ENCODE measurements around the gene SF3B5.
"Not testable (repeated sequence)": the region's sequence is repeated elsewhere in the genome, so short reads cannot be mapped to it uniquely, and the experiment has no call there.

The SF3B5 gene

DNA sequence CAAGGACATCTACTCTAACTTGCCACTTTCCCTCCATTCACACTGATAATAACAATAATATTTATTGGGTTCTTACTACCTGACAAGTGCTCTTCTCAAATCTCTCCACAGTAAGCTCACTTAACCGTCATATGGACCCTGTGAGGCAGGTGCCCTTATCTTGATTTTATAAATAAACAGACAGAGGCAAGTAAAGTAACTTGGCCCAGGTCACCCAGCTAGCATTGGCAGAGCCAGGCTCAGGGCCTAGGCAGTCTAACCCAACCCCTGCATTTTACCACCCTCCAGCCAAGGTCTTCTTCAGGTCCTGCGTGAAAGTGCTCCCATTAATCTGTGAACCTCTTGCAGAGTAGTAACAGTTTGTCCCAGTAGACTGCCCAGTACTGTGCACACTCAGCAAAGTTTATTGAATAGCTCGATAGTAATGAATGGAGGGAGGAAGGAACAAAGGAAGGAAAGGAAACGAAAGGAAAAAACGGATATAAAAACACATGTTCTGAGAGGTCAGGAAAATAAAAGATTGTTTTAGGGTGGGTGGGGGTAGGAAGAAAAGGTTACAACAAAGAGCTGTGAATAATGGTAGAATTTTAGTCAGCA, 38.0 kb upstream of the SF3B5 start:
- ATAC-seq (ENCODE audit: low read depth) = no peak
- H3K4me1 ChIP-seq (ENCODE audit: insufficient read depth, poor library complexity, severe bottlenecking) = peaks cover 14% of the 10 kb centered on the region
- TF ChIP-seq, protein P1, sequence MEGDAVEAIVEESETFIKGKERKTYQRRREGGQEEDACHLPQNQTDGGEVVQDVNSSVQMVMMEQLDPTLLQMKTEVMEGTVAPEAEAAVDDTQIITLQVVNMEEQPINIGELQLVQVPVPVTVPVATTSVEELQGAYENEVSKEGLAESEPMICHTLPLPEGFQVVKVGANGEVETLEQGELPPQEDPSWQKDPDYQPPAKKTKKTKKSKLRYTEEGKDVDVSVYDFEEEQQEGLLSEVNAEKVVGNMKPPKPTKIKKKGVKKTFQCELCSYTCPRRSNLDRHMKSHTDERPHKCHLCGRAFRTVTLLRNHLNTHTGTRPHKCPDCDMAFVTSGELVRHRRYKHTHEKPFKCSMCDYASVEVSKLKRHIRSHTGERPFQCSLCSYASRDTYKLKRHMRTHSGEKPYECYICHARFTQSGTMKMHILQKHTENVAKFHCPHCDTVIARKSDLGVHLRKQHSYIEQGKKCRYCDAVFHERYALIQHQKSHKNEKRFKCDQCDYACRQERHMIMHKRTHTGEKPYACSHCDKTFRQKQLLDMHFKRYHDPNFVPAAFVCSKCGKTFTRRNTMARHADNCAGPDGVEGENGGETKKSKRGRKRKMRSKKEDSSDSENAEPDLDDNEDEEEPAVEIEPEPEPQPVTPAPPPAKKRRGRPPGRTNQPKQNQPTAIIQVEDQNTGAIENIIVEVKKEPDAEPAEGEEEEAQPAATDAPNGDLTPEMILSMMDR (IDR thresholded peaks at IDR 0.05; ENCODE audit: poor library complexity, severe bottlenecking) = no peak

DNA sequence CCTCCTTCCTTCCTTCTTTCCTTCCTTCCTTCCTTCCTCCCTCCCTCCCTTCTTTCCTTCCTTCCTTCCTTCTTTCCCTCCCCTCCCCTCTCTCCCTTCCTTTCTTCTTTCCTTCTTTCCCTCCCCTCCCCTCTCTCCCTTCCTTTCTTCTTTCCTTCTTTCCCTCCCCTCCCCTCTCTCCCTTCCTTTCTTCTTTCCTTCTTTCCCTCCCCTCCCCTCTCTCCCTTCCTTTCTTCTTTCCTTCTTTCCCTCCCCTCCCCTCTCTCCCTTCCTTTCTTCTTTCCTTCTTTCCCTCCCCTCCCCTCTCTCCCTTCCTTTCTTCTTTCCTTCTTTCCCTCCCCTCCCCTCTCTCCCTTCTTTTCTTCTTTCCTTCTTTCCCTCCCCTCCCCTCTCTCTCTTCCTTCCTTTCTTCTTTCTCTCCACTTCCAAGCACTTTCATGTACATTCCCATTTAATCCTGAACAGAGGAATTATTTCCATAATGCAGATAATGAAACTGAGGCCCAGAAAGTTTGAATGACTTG, 36.9 kb upstream of the SF3B5 start:
- ATAC-seq (ENCODE audit: low read depth); H3K27me3 ChIP-seq (ENCODE audit: insufficient read depth, poor library complexity, severe bottlenecking); H3K4me3 ChIP-seq (ENCODE audit: severe bottlenecking); H3K9me3 ChIP-seq (ENCODE audit: severe bottlenecking); H3K36me3 ChIP-seq (ENCODE audit: low read depth); DNase-seq (ENCODE audit: low spot score): not testable (repeated sequence)
- H3K4me1 ChIP-seq (ENCODE audit: insufficient read depth, poor library complexity, severe bottlenecking) = peaks cover 14% of the 10 kb centered on the region
- H3K27ac ChIP-seq (ENCODE audit: poor library complexity, severe bottlenecking) = peak overlapping the region; percentile 76

More for the DNA sequence above, 38.0 kb upstream of the SF3B5 start:
- DNase-seq (ENCODE audit: low spot score) = no peak
- no peaks in the 10 kb centered on the region for H3K27me3 ChIP-seq (ENCODE audit: insufficient read depth, poor library complexity, severe bottlenecking)
- no peaks in the 10 kb centered on the region for H3K36me3 ChIP-seq (ENCODE audit: low read depth)
- H3K27ac ChIP-seq (ENCODE audit: poor library complexity, severe bottlenecking) = no peak overlapping the region
- H3K4me3 ChIP-seq (ENCODE audit: severe bottlenecking) = no peak overlapping the region
- no peaks in the 10 kb centered on the region for H3K9me3 ChIP-seq (ENCODE audit: severe bottlenecking)

DNA sequence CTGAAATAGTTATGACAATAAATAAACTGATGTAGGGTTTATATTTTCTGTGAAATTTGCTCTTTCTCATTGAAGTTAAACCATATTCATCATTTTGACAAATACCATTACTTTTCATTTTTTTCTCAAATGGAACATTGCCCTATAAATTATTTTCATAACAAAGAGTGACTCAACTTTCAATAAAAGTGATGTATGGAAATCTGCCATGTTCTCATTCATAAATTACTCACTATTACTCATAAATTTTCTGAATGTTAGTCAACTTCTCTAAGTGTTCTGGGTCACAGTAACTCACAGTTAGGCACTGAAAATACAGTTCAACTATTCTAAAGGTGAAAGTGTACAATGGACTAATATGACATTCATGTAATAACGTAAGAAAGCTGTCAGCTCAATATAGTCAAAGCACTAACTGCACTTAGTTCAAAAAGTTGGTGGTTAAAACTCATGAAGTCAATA, 35.9 kb upstream of the SF3B5 start:
- H3K36me3 ChIP-seq (ENCODE audit: low read depth) = no peaks in the 10 kb centered on the region
- H3K27ac ChIP-seq (ENCODE audit: poor library complexity, severe bottlenecking) = peak overlapping the region; percentile 76
- H3K27me3 ChIP-seq (ENCODE audit: insufficient read depth, poor library complexity, severe bottlenecking) = no peaks in the 10 kb centered on the region
- peaks cover 14% of the 10 kb centered on the region for H3K4me1 ChIP-seq (ENCODE audit: insufficient read depth, poor library complexity, severe bottlenecking)
- TF ChIP-seq, protein P1 (IDR thresholded peaks at IDR 0.05; ENCODE audit: poor library complexity, severe bottlenecking) = no peak
- peak; percentile 94 for ATAC-seq (ENCODE audit: low read depth)
- no peak for DNase-seq (ENCODE audit: low spot score)
- no peak overlapping the region for H3K4me3 ChIP-seq (ENCODE audit: severe bottlenecking)
- no peaks in the 10 kb centered on the region for H3K9me3 ChIP-seq (ENCODE audit: severe bottlenecking)

DNA sequence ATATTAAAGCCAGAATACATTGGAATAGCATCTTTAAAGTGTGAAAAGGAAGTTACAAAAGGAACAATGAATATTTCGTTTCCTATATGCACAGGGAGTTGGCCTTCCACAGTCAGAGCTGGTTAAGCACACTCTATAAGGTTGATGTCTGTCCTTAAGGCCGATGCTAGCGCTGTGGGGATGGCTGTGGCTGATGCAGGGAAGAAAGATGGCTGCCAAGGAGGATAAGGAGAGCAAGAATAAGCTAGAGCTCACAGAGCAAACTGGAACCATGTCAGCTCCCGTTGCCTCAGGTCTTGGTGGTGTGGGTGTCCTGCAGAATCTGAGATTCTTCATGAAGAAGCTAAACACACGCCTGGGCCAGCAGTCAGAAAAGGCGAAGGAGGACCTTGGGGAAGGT, 34.1 kb upstream of the SF3B5 start:
- ATAC-seq (ENCODE audit: low read depth) (no peak), DNase-seq (ENCODE audit: low spot score) (no peak)
- Histone ChIP-seq H3K27me3 (ENCODE audit: insufficient read depth, poor library complexity, severe bottlenecking) (no peaks in the 10 kb centered on the region), H3K36me3 (ENCODE audit: low read depth) (no peaks in the 10 kb centered on the region), H3K4me1 (ENCODE audit: insufficient read depth, poor library complexity, severe bottlenecking) (peaks cover 14% of the 10 kb centered on the region), H3K27ac (ENCODE audit: poor library complexity, severe bottlenecking) (no peak overlapping the region), H3K9me3 (ENCODE audit: severe bottlenecking) (no peaks in the 10 kb centered on the region), H3K4me3 (ENCODE audit: severe bottlenecking) (no peak overlapping the region)
- TF ChIP-seq, protein P1 (IDR thresholded peaks at IDR 0.05; ENCODE audit: poor library complexity, severe bottlenecking) = no peak

DNA sequence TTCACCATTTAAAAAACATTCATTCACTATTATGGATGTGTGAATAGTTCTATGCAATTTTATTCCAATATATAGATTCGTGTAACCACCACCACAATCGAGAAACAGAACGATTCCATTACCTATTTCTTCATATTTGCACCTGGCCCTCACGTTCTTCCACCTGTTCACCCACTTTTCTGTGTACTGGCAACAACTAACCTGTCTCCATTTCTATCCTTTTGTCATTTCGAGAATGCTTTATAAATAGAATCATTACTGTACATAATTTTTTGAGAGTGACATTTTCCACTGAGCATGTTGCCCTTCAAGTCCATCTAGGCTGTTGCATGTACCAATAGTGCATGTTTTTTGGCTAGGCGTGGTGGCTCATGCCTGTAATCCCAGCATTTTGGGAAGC, 31.7 kb upstream of the SF3B5 start:
- Histone ChIP-seq H3K36me3 (ENCODE audit: low read depth) (no peaks in the 10 kb centered on the region), H3K4me3 (ENCODE audit: severe bottlenecking) (no peak overlapping the region), H3K27ac (ENCODE audit: poor library complexity, severe bottlenecking) (no peak overlapping the region), H3K9me3 (ENCODE audit: severe bottlenecking) (no peaks in the 10 kb centered on the region), H3K27me3 (ENCODE audit: insufficient read depth, poor library complexity, severe bottlenecking) (no peaks in the 10 kb centered on the region), H3K4me1 (ENCODE audit: insufficient read depth, poor library complexity, severe bottlenecking) (peaks cover 14% of the 10 kb centered on the region)
- TF ChIP-seq, protein P1 (IDR thresholded peaks at IDR 0.05; ENCODE audit: poor library complexity, severe bottlenecking) = no peak
- ATAC-seq (ENCODE audit: low read depth) (no peak), DNase-seq (ENCODE audit: low spot score) (no peak)
